GM12801 (cell line): ENCODE data around the gene THAP7.

Source experiments
- CTCF ChIP-seq: IDR thresholded peaks from one replicate; pipeline ENCODE4 v1.5.1; 2011; ENCODE audit warnings: control low read depth; ENCODE audit not compliant: insufficient read length; ENCODE audit errors: extremely low read depth

The THAP7 gene

GRCh38 chr22:20990184-20991180, 11.4 kb downstream of the THAP7 start:
- TF ChIP-seq CTCF, result no peak

- no peak for TF ChIP-seq CTCF
Observed at GRCh38 chr22:20989323-20990138, 12.4 kb downstream of the THAP7 start.

GRCh38 chr22:20988573-20989322, 13.2 kb downstream of the THAP7 start:
- no peak for TF ChIP-seq CTCF

GRCh38 chr22:20987375-20987774, 14.5 kb downstream of the THAP7 start:
- TF ChIP-seq CTCF, result no peak

- TF ChIP-seq CTCF, result no peak
Observed at GRCh38 chr22:20986365-20986764, 15.6 kb downstream of the THAP7 start.

- no peak for TF ChIP-seq CTCF
Observed at GRCh38 chr22:20985720-20986119, 16.2 kb downstream of the THAP7 start.

- no peak for TF ChIP-seq CTCF
Observed at GRCh38 chr22:20983081-20983771, 18.7 kb downstream of the THAP7 start.
